IMR-90 (cell line): ENCODE measurements around the gene DIP2C. TPM values are rescaled to one million over a fixed set of nuclear protein-coding genes. Genes with fewer than 3 reads are reported as not detected.

Experiments used
- ATAC-seq: fragments of 200-7000 bp; cut with Tn5 transposase; 2 replicates; pipeline ENCODE4 v1.9.1; 2020; ENCODE audit warnings: low read depth, mild to moderate bottlenecking, moderate library complexity
- BruUV-seq: library from RNA; stranded (reverse); fragments of 400-500 nt; replicated peaks from 2 replicates; lab custom pipeline; 2021; lab: Mats Ljungman, UMichigan
- CTCF ChIA-PET: fragments of 300-600 bp; formaldehyde crosslinking; extraction: SDS; loops from one replicate; lab custom pipeline; 2021; ENCODE audit warnings: antibody characterized with exemption; lab: Yijun Ruan, JAX
- POLR2A ChIA-PET: fragments of 300-600 bp; sonication (Branson Sonifier 250); formaldehyde crosslinking; loops from one replicate; lab custom pipeline; 2022; ENCODE audit warnings: antibody characterized with exemption; ENCODE audit not compliant: unreplicated experiment; lab: Charles Lee
- DNase-seq: peaks from one replicate; pipeline ENCODE4 v3.0.0; 2013
- H2AFZ ChIP-seq: replicated peaks from 2 replicates; pipeline ENCODE3; 2013; ENCODE audit warnings: low read length, mild to moderate bottlenecking; ENCODE audit not compliant: poor library complexity
- H2AK5ac ChIP-seq: 2 replicates; pipeline ENCODE4 v1.6.1; 2013; ENCODE audit warnings: low read depth, low read length, inconsistent platforms
- H2AK9ac ChIP-seq: replicated peaks from 2 replicates; pipeline ENCODE3; 2013; ENCODE audit warnings: mild to moderate bottlenecking, low read depth, low read length, moderate library complexity; ENCODE audit not compliant: poor library complexity
- H2BK120ac ChIP-seq: 2 replicates; pipeline ENCODE4 v1.6.1; 2013; ENCODE audit warnings: low read depth, low read length, inconsistent platforms
- H2BK15ac ChIP-seq: 3 replicates; pipeline ENCODE4 v1.6.1; 2013; ENCODE audit warnings: low read depth, low read length, inconsistent platforms
- H2BK20ac ChIP-seq: 2 replicates; pipeline ENCODE4 v1.6.1; 2013; ENCODE audit warnings: low read depth, mild to moderate bottlenecking, inconsistent platforms, low read length, moderate library complexity
- H2BK5ac ChIP-seq: 2 replicates; pipeline ENCODE4 v1.6.1; 2013; ENCODE audit warnings: mild to moderate bottlenecking, low read depth, low read length, inconsistent platforms; ENCODE audit not compliant: poor library complexity, severe bottlenecking
- H3K14ac ChIP-seq: replicated peaks from 2 replicates; pipeline ENCODE4 v1.6.1; 2013; ENCODE audit warnings: low read depth, low read length, inconsistent platforms
- H3K18ac ChIP-seq: 2 replicates; pipeline ENCODE4 v1.6.1; 2013; ENCODE audit warnings: low read depth, low read length, control low read depth
- H3K23ac ChIP-seq: 2 replicates; pipeline ENCODE4 v1.6.1; 2013; ENCODE audit warnings: low read depth, low read length, inconsistent platforms
- H3K27ac ChIP-seq: 2 replicates; pipeline ENCODE4 v1.5.1; 2013; ENCODE audit warnings: mild to moderate bottlenecking, control low read depth, low read length; ENCODE audit not compliant: insufficient read depth
- H3K27me3 ChIP-seq: 2 replicates; pipeline ENCODE4 v1.6.1; 2013; ENCODE audit warnings: low read length; ENCODE audit not compliant: control insufficient read depth, insufficient read depth
- H3K36me3 ChIP-seq: 2 replicates; pipeline ENCODE4 v1.6.1; 2013; ENCODE audit warnings: low read length, mixed read lengths; ENCODE audit not compliant: control insufficient read depth, insufficient read depth
- H3K4ac ChIP-seq: 2 replicates; pipeline ENCODE4 v1.6.1; 2013; ENCODE audit warnings: low read depth, low read length, inconsistent platforms
- H3K4me1 ChIP-seq: 2 replicates; pipeline ENCODE4 v1.6.1; 2013; ENCODE audit warnings: low read length, mixed read lengths; ENCODE audit not compliant: control insufficient read depth, insufficient read depth
- H3K4me2 ChIP-seq: 2 replicates; pipeline ENCODE4 v1.6.1; 2013; ENCODE audit warnings: low read depth, mild to moderate bottlenecking, control low read depth, low read length, moderate library complexity
- H3K4me3 ChIP-seq: 2 replicates; pipeline ENCODE4 v1.5.1; 2013; ENCODE audit warnings: low read depth, mild to moderate bottlenecking, control low read depth, low read length, moderate library complexity; ENCODE audit not compliant: insufficient read depth
- H3K56ac ChIP-seq: 2 replicates; pipeline ENCODE4 v1.6.1; 2013; ENCODE audit warnings: low read length, inconsistent platforms; ENCODE audit not compliant: insufficient read depth; ENCODE audit errors: extremely low read depth
- H3K79me1 ChIP-seq, 2 experiments: 2 replicates each; pipeline ENCODE4 v1.6.1; 2013; ENCODE audit warnings: low read length in 2 of 2, inconsistent platforms in 1 of 2, low read depth in 1 of 2
- H3K9ac ChIP-seq: 2 replicates; pipeline ENCODE4 v1.6.1; 2013; ENCODE audit warnings: low read depth, low read length, control low read depth
- H3K9me1 ChIP-seq: 2 replicates; pipeline ENCODE4 v1.6.1; 2013; ENCODE audit warnings: low read length, inconsistent platforms; ENCODE audit not compliant: insufficient read depth
- H3K9me3 ChIP-seq: 2 replicates; pipeline ENCODE4 v1.6.1; 2013; ENCODE audit warnings: low read length; ENCODE audit not compliant: control insufficient read depth, insufficient read depth
- H4K20me1 ChIP-seq: 2 replicates; pipeline ENCODE4 v1.6.1; 2013; ENCODE audit warnings: low read length, inconsistent platforms; ENCODE audit not compliant: insufficient read depth
- H4K5ac ChIP-seq: 2 replicates; pipeline ENCODE4 v1.6.1; 2013; ENCODE audit warnings: mild to moderate bottlenecking, low read depth, low read length, control low read depth
- H4K8ac ChIP-seq, 2 experiments: 2 replicates each; pipeline ENCODE4 v1.6.1; 2013; ENCODE audit warnings: low read depth in 2 of 2, low read length in 2 of 2, control low read depth in 1 of 2, inconsistent platforms in 1 of 2
- H4K91ac ChIP-seq: 2 replicates; pipeline ENCODE4 v1.6.1; 2013; ENCODE audit warnings: low read depth, low read length, inconsistent platforms; ENCODE audit not compliant: insufficient read depth
- BHLHE40 ChIP-seq: fragments of 150-350 bp; IDR thresholded peaks from 2 replicates; pipeline ENCODE4 v1.6.1; 2016; ENCODE audit warnings: mild to moderate bottlenecking, low read depth, low read length
- CEBPB ChIP-seq: IDR thresholded peaks from 2 replicates; pipeline ENCODE4 v1.6.1; 2012; ENCODE audit warnings: low read depth, low read length, improper control_type of control experiment
- CHD1 ChIP-seq: IDR thresholded peaks from 2 replicates; pipeline ENCODE4 v1.6.1; 2012; ENCODE audit warnings: low read depth, low read length, improper control_type of control experiment
- CTCF ChIP-seq: conservative IDR thresholded peaks from 2 replicates; pipeline ENCODE4 v1.5.1; 2012; ENCODE audit warnings: mild to moderate bottlenecking, low read depth, low read length, improper control_type of control experiment
- ELK1 ChIP-seq: fragments of 150-350 bp; IDR thresholded peaks from 2 replicates; pipeline ENCODE4 v1.6.1; 2016; ENCODE audit warnings: low read depth, mild to moderate bottlenecking, low read length, moderate library complexity, borderline replicate concordance
- FOS ChIP-seq: fragments of 150-350 bp; IDR thresholded peaks from 2 replicates; pipeline ENCODE4 v1.6.1; 2016; ENCODE audit warnings: low read depth, low read length
- MAFK ChIP-seq: IDR thresholded peaks from 2 replicates; pipeline ENCODE4 v1.6.1; 2012; ENCODE audit warnings: low read depth, low read length, improper control_type of control experiment
- MAZ ChIP-seq: IDR thresholded peaks from 2 replicates; pipeline ENCODE4 v1.6.1; 2012; ENCODE audit warnings: low read depth, mild to moderate bottlenecking, low read length, improper control_type of control experiment, moderate library complexity, borderline replicate concordance
- MXI1 ChIP-seq: IDR thresholded peaks from 2 replicates; pipeline ENCODE4 v1.6.1; 2012; ENCODE audit warnings: low read depth, mild to moderate bottlenecking, low read length, moderate library complexity, borderline replicate concordance
- NFE2L2 ChIP-seq: fragments of 150-350 bp; IDR thresholded peaks from 2 replicates; pipeline ENCODE4 v1.6.1; 2016; ENCODE audit warnings: low read depth, mild to moderate bottlenecking, low read length
- POLR2A ChIP-seq: IDR thresholded peaks from 2 replicates; pipeline ENCODE4 v1.6.1; 2012; ENCODE audit warnings: mild to moderate bottlenecking, low read depth, low read length
- RAD21 ChIP-seq: IDR thresholded peaks from 2 replicates; pipeline ENCODE4 v1.6.1; 2012; ENCODE audit warnings: low read length, improper control_type of control experiment
- RCOR1 ChIP-seq: IDR thresholded peaks from 2 replicates; pipeline ENCODE4 v1.6.1; 2012; ENCODE audit warnings: mild to moderate bottlenecking, low read length, improper control_type of control experiment; ENCODE audit not compliant: insufficient replicate concordance
- RFX5 ChIP-seq: IDR thresholded peaks from 2 replicates; pipeline ENCODE4 v1.8.0; 2012; ENCODE audit warnings: low read depth, mild to moderate bottlenecking, low read length, moderate library complexity
- SMC3 ChIP-seq: fragments of 150-350 bp; IDR thresholded peaks from 2 replicates; pipeline ENCODE4 v1.6.1; 2016; ENCODE audit warnings: low read depth, mild to moderate bottlenecking, antibody characterized with exemption, low read length, moderate library complexity
- USF2 ChIP-seq: fragments of 150-350 bp; IDR thresholded peaks from 2 replicates; pipeline ENCODE4 v1.6.1; 2017; ENCODE audit warnings: mild to moderate bottlenecking, antibody characterized with exemption, low read length, low read depth
- WGBS, 2 experiments: methylation state at CpG; one replicate each; pipeline versions ENCODE4 v1.1.5 to v1.1.7; 2013; ENCODE audit warnings: missing lambda C conversion rate in 2 of 2; ENCODE audit not compliant: insufficient read length in 1 of 2; ENCODE audit errors: extremely low coverage in 2 of 2; 5-methylcytosine and 5-hydroxymethylcytosine counted together
- dilution Hi-C: fragments of 300-500 bp; cut with HindIII; formaldehyde crosslinking; loops from one replicate; pipeline ENCODE4 v1.14.3; 2018; ENCODE audit warnings: low sequenced_read_pairs; ENCODE audit not compliant: unreplicated experiment
- in situ Hi-C: fragments of 300-500 bp; cut with MboI; formaldehyde crosslinking; loops from 3 replicates; pipeline ENCODE4 v1.14.3; 2019; ENCODE audit warnings: low sequenced_read_pairs, inconsistent platforms, mixed read lengths
- intact Hi-C: fragments of 100-400 bp; cut with micrococcal nuclease; formaldehyde crosslinking; loops from 2 replicates; pipeline ENCODE4 v1.10.0; 2022
- polyA plus RNA-seq, 3 experiments: library from polyadenylated mRNA; depleted of rRNA; stranded (reverse); fragments of >200 nt; gene quantifications; 2 replicates each; pipeline ENCODE4 v1.2.3, GENCODE V29; 2012; ENCODE audit warnings: low replicate concordance in 1 of 3
- total RNA-seq: library from RNA; depleted of rRNA; stranded (reverse); fragments of >200 nt; gene quantifications from 2 replicates; pipeline ENCODE4 v1.2.3, GENCODE V29; 2012

The DIP2C gene
- total and polyA plus RNA-seq, 2 of the 4 experiments (the other 2 are of a cell fraction): 8.6 to 17.3 TPM

GRCh38 chr10:630581-631073 is 58.8 kb downstream of the DIP2C start:
- dilution Hi-C loops: no loop called here

More at GRCh38 chr10:630581-631073, 58.8 kb downstream of the DIP2C start:
- no peak overlapping the region for H4K5ac ChIP-seq
- no peak for TF ChIP-seq MAZ
- no peak for TF ChIP-seq CTCF
- TF ChIP-seq BHLHE40: no peak
- TF ChIP-seq RAD21: no peak
- no peak for TF ChIP-seq NFE2L2
- TF ChIP-seq SMC3: no peak
- no peak for TF ChIP-seq RCOR1
- no peak for TF ChIP-seq RFX5
- TF ChIP-seq MAFK: no peak
- TF ChIP-seq USF2: no peak
- no peak for TF ChIP-seq POLR2A
- TF ChIP-seq CHD1: no peak
- TF ChIP-seq MXI1: no peak
- no peak for TF ChIP-seq CEBPB
- no peak for TF ChIP-seq FOS
- no peak for TF ChIP-seq ELK1
- no peak overlapping the region for H2AFZ ChIP-seq
- in situ Hi-C loops: no loop called here
- no peak overlapping the region for H3K56ac ChIP-seq
- intact Hi-C loops: no loop called here
- no peak overlapping the region for H3K4me3 ChIP-seq
- peaks cover 14% of the 10 kb centered on the region for H3K4me1 ChIP-seq
- no peak overlapping the region for H3K27ac ChIP-seq
- BruUV-seq: no TSS peak
- no peaks in the 10 kb centered on the region for H3K27me3 ChIP-seq
- H2BK120ac ChIP-seq: no peak overlapping the region
- H3K4me2 ChIP-seq: no peak overlapping the region
- no peak overlapping the region for H2AK9ac ChIP-seq
- POLR2A ChIA-PET: no interaction called here
- no peak overlapping the region for H3K9ac ChIP-seq
- H3K36me3 ChIP-seq: no peaks in the 10 kb centered on the region
- 94% methylated on average over 13 of the region's 23 CpGs; no CpG with 5 or more reads in 1 of the 2 experiments for WGBS, 2 experiments
- H4K91ac ChIP-seq: no peak overlapping the region
- H4K8ac ChIP-seq: no peak overlapping the region
- DNase-seq (no peak), ATAC-seq (no peak)
- peaks cover 54 to 89% of the 10 kb centered on the region in 2 experiments for H3K79me1 ChIP-seq
- no peak overlapping the region for H2BK20ac ChIP-seq
- H3K9me1 ChIP-seq: peaks cover 26% of the 10 kb centered on the region
- H2BK15ac ChIP-seq: no peak overlapping the region
- H3K23ac ChIP-seq: no peak overlapping the region
- H3K18ac ChIP-seq: no peak overlapping the region
- no peak overlapping the region for H2BK5ac ChIP-seq
- no peak overlapping the region for H2AK5ac ChIP-seq
- peaks cover 72% of the 10 kb centered on the region for H4K20me1 ChIP-seq
- no peaks in the 10 kb centered on the region; the same call in 1 of the 2 replicates for H3K9me3 ChIP-seq
- no peak overlapping the region for H3K4ac ChIP-seq
- no peak overlapping the region for H3K14ac ChIP-seq
- CTCF ChIA-PET: no interaction called here
